GM19328 (cell line): ENCODE data around the gene ZBTB5.
"Not testable (repeated sequence)": the region's sequence is repeated elsewhere in the genome, so short reads cannot be mapped to it uniquely, and the experiment has no call there.

Source experiments
- ATAC-seq: cut with Tn5 transposase; IDR thresholded peaks from one replicate; pipeline ENCODE4 v1.9.1; 2021; ENCODE audit warnings: mild to moderate bottlenecking, moderate library complexity; ENCODE audit not compliant: unreplicated experiment

Gene ZBTB5

DNA sequence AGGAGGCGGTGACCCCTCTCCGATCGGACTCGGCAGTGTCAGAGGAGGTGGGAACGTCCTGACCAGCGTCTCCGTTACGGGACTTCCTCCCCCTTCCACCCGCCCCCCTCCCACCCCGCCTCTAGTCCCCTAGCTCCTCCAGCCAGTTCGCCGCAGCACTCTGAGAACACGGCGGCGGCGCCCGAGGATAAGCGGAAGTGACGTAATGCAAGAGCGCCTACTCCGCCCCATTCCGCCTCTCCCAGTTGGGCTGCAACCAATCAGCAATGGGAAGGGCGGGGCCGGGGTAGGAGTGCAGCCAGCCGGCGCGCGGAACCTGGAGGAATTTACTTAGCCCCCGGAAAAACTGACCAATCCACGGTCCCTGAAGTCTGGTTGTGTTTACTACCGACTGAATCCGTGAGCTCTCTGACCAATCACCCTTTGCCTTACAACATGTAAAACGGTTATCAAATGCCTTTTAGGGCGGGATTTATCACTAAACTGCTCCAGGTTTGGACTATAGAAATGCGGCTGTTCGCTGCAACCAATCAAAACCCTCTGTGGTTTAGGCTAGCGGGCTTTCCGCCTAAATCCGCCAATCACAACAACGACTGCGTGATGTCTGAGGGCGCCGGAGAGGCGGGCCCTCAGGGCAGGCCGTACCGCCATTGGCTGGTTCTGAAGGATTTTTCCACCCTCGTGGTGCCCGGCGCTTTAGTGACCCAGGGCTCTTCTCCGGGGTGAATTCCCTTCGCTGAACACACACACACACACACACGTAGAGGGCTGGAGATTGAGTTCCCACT lies at the start of gene ZBTB5:
TSS of gene ZBTB5 (minus strand) at position 202 of the 788 bp plus-strand sequence. CDS start 22,899 bp downstream, outside the sequence.
- peak; percentile 71 for ATAC-seq

DNA sequence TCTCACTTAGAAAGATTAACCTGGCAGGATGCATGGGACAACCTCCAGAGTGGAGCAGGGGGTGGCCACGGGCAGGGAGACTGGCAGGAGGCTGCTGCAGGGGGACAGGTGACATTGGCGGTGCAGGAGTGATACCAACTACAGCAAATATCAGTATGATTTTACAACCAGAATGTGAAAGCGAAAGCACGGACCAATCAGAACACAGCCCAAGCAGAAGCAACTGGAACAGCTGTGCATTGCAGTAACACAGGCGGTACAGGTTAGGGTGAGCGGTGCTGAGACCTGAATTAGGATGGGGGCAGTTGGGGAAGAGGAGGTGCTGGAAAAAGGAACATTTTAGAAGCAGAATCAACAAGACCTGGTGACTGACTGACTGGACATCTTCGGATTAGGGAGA lies 49.7 kb upstream of the ZBTB5 start:
- ATAC-seq = no peak

DNA sequence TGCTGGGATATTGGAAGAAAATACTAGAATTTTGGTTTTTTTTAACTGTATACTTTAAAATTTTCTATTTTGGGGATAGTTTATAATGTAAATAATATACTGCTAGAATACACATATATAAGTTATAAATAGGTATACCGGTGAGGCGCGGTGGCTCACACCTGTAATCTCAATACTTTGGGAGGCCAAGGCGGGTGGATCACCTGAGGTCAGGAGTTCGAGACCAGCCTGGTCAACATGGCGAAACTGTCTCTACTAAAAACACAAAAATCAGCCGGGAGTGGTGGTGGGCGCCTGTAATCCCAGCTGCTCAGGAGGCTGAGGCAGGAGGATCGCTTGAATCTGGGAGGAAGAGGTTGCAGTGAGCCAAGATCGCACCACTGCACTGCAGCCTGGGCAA lies 49.2 kb upstream of the ZBTB5 start:
- not testable (repeated sequence) for ATAC-seq

DNA sequence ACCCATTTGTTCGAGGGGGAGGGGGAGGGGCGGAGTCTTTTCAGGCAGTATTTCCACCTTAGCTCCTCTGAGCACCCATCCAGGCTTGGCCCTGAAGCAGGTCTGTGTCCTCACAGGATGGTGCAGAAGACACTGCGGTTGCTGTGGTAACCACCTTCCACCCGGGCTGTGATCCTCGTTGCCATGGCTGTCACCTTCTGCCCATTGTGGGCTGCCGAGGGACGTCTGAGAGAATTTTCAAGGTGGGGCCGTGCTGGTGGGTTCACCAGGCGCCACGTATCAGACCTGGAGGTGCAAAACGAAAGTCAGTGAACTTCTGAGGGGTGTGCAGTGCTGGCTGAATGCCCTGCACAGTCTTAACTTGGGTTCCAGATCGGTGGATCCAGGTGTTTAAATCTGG lies 47.2 kb upstream of the ZBTB5 start:
- no peak for ATAC-seq

GRCh38 chr9:37511016-37512010 lies 46.1 kb upstream of the ZBTB5 start:
- ATAC-seq = peak; percentile 64

DNA sequence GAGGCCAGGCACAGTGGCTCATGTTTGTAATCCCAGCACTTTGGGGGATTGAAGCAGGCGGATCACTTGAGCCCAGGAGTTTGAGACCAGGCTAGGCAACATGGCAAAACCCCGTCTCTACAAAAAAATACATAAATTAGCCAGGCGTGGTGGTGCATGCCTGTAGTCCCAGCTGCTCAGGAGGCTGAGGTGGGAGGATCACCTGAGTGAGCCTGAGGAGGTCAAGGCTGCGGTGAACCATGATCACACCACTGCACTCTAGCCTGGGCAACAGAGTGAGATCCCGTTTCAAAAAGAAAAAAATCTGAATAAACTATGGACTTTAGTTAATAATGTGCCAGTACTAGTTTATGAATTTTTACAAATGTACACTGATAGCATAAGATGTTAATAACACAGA lies 44.8 kb upstream of the ZBTB5 start:
- ATAC-seq = not testable (repeated sequence)

- no peak for ATAC-seq
Measured at GRCh38 chr9:37509536-37509935, 44.3 kb upstream of the ZBTB5 start.

DNA sequence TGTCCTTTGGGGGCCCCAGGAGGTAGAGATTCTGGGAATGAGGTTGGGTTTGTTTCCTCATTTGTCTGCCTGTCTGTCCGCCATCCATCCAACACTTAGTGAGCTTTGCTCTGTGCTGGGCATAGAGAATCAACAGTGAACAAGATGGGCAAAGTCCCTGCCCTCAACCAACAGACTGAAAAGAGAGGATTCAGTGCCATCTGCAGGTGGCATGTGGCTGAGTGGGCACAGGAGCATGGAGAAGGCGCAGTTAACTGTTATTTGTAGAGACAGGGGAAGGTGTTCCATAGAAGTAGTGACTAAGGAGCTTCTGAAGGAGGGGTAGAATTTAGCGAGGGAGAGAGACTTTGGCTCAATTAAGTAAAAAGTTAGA lies 43.6 kb upstream of the ZBTB5 start:
- no peak for ATAC-seq

DNA sequence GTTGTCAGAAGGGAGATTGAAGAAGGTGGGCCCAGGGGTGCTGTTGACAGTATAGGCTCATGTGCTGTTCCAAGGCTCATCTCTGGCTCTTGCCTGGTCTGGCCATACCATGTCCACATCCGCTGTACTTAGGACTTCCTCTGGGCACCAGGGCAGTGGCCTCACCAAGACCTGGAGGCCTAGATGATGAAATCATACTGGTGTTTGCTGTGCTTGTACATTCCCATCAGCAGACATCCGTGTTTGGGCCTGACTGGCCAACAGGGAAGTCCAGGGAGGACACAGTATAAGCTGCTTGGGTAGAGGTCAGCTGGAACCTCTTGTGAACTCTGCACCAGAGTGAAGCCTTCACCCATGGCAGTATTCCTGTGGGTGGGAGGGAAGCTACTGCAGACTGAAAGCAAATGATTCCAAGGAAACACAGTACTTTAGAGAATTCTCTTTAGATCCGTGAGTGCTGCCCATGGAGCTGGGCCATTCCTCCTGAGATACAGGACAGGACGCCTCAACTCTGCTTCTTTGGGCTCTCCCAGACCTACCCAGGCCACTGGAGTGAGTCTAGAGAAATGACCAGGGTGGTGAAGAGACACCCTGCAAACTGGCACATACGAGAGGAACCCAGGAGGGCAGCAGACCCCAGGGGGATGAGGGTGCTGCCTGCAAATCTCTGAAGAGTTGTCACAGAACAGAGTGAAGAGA lies 43.0 kb upstream of the ZBTB5 start:
- no peak for ATAC-seq

GRCh38 chr9:37507566-37508134 lies 42.4 kb upstream of the ZBTB5 start:
- ATAC-seq = no peak

DNA sequence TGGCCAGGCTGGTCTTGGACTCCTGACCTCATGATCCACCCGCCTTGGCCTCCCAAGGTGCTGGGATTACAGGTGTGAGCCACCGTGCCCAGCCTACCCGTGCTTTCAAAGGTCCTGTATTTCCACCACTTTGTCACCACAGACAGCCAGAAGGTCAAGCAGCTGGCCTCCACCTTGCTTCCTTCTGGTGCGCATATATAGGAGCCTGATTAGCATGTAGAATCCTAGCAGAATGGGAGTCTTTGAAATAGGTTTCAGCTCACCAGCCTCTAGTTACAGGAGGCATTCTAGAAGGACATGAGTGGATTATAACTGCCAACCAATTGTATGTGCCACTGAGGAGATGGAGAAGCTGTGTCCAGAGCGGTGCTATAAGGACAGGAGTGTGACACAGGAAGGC lies 39.4 kb upstream of the ZBTB5 start:
- no peak for ATAC-seq

- no peak for ATAC-seq
Measured at GRCh38 chr9:37503736-37504135, 38.5 kb upstream of the ZBTB5 start.

DNA sequence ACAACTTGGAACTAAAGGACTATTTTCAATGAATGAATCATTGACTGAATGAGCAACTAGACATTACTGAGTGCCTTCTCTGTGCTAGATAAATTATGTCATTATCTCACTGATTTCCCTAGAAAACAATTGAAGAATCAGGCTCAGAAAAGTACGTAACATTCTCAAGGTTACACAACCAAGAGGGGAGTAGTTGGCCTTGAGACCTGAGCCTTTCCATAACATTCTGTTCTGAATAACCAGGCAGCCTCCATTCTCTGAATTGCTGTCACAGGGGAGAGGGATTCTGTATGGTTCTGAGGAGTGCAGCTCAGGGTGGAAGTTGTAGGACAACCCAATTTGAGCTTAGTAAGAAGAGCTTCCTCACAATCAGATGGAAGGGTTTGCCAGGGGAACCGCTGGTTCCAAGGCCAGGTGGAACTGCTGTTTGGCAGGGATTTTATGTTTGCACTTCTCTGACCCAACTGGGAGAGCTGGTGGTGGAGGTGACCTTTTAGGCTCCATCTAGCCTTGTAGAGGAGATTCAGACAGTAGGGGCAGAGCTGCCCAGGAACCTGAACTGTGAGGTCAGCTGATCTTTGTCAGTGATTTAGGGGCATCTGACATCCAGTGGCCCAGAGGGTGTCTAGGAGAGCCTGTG lies 36.8 kb upstream of the ZBTB5 start:
- ATAC-seq = no peak

GRCh38 chr9:37499297-37499696 lies 34.0 kb upstream of the ZBTB5 start:
- ATAC-seq = no peak

DNA sequence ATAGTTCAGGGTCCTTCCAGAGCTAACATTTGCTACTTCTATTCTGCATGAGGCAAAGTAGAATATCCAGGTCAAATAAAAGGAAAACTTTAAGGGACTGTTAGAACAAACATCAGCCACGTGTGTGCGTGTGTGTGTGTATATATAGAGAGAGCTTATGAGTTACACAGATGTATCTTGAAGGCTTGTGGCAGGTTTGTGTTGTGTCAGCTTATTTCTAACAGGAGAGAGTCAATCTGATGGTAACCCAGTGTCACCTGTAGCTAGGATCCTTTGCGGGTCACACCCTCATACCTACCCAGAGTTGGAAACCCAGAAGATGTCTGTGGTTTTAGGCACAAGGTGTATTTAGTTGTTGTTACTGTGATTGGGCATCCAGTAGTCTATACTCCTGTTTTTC lies 33.2 kb upstream of the ZBTB5 start:
- ATAC-seq = no peak

GRCh38 chr9:37497320-37497719 lies 32.1 kb upstream of the ZBTB5 start:
- no peak for ATAC-seq

DNA sequence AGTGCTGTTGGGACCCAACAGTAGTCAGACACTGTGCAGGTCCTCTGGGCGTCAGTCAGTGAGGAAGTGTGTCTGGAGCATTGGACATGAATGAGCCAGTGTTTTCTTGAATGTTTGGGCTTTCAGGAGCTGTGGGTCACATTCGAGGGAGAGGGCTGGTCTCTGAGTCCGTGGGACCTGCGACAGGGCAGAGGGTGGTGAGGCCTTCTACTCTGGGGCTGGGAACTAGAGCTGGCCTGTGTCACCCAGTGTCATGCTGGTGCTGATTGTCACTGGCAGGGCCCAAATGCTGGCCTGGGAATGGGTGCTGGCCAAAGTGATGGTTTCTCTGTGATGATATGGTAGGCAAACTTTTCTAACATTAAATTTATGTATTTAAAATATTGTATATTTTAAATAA lies 30.8 kb upstream of the ZBTB5 start:
- no peak for ATAC-seq

- ATAC-seq = no peak
Measured at GRCh38 chr9:37495571-37495970, 30.3 kb upstream of the ZBTB5 start.

DNA sequence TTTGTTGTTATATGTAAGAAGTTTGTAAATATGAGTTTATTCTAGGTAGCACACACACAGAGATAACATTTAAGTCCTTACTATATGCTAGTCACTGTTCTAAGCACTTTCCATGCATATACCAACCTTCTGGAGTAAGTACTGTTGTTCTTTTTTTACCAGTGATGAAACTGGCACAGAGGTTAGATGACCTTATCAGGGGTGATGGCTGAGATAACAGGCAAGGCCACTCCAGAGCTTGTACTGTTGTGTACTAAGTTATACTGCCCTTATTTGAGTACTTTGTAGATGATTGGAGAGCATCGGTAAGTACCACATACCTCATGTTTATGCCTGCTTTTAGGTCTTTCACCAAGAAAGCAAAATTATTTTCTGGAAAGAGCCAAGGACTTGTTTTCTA lies 26.7 kb upstream of the ZBTB5 start:
- no peak for ATAC-seq
